Prostate gland (tissue), 2 donors: ENCODE results near the gene ITSN1.

Source experiments
- CTCF ChIP-seq, 4 experiments: fragments of 200-600 bp in 2 of 4; fragments of 450-650 bp in 2 of 4; sonication (generic) in 2 of 4; IDR thresholded peaks; 1 replicate in 3 of 4; 2 replicates in 1 of 4; pipeline ENCODE4 v1.5.1; 2016 to 2019; ENCODE audit warnings: antibody characterized with exemption in 4 of 4, mild to moderate bottlenecking in 2 of 4, moderate library complexity in 2 of 4
- POLR2A ChIP-seq: fragments of 450-650 bp; IDR thresholded peaks from one replicate; pipeline ENCODE4 v1.6.1; 2016; ENCODE audit warnings: antibody characterized with exemption, mild to moderate bottlenecking
- POLR2AphosphoS5 ChIP-seq: sonication (generic); formaldehyde crosslinking; IDR thresholded peaks from one replicate; pipeline ENCODE4 v1.6.1; 2017; ENCODE audit warnings: antibody characterized with exemption

- TF ChIP-seq CTCF (IDR thresholded peaks at IDR 0.05) (no peak), POLR2A (no peak), POLR2AphosphoS5 (no peak)
Measured at GRCh38 chr21:33890187-33890586, 247.9 kb downstream of the ITSN1 start.
